Heart left ventricle (tissue), 16 donors: ENCODE measurements around the gene SMAGP. TPM values are rescaled to one million over a fixed set of nuclear protein-coding genes. Genes with fewer than 3 reads are reported as not detected.
"Not testable (repeated sequence)": the region's sequence is repeated elsewhere in the genome, so short reads cannot be mapped to it uniquely, and the experiment has no call there.

ENCODE experiments used
- ATAC-seq, 4 donors: fragments of 200-7000 bp; cut with Tn5 transposase; one replicate each; pipeline ENCODE4 v1.9.1; 2020 to 2022; ENCODE audit warnings: moderate library complexity in 4 of 4, mild to moderate bottlenecking in 3 of 4, moderate number of reproducible peaks in 1 of 4
- DNase-seq, 5 donors: peaks; one replicate each; pipeline ENCODE4 v3.0.0-alpha.2; 2020
- H3K27ac ChIP-seq, 12 donors: fragments of 200-600 bp; sonication (generic) in 4 of 12; one replicate each; pipeline versions ENCODE4 v1.5.0 to v1.8.0; 2016 to 2022; ENCODE audit warnings: mild to moderate bottlenecking in 2 of 12
- H3K27me3 ChIP-seq, 9 donors: fragments of 200-600 bp; sonication (generic) in 2 of 9; one replicate each; pipeline versions ENCODE4 v1.5.1 to v1.8.0; 2016 to 2022; ENCODE audit warnings: mild to moderate bottlenecking in 3 of 9
- H3K36me3 ChIP-seq, 9 donors: fragments of 200-600 bp; sonication (generic) in 2 of 9; one replicate each; pipeline versions ENCODE4 v1.5.0 to v1.8.0; 2018 to 2022; ENCODE audit warnings: mild to moderate bottlenecking in 2 of 9
- H3K4me1 ChIP-seq, 12 donors: fragments of 200-600 bp; sonication (generic) in 4 of 12; one replicate each; pipeline versions ENCODE4 v1.5.0 to v1.8.0; 2016 to 2022; ENCODE audit warnings: mild to moderate bottlenecking in 3 of 12
- H3K4me3 ChIP-seq, 12 donors: fragments of 200-600 bp; sonication (generic) in 4 of 12; one replicate each; pipeline versions ENCODE4 v1.5.0 to v1.8.0; 2017 to 2022; ENCODE audit warnings: mild to moderate bottlenecking in 9 of 12, moderate library complexity in 4 of 12
- H3K9me3 ChIP-seq, 12 donors: fragments of 200-600 bp; sonication (generic) in 4 of 12; one replicate each; pipeline versions ENCODE4 v1.5.0 to v1.8.0; 2016 to 2022; ENCODE audit warnings: mild to moderate bottlenecking in 1 of 12
- CTCF ChIP-seq, 12 donors: fragments of 200-600 bp; sonication (generic) in 4 of 12; IDR thresholded peaks; one replicate each; pipeline versions ENCODE4 v1.5.0 to v1.8.0; 2018 to 2022; ENCODE audit warnings: antibody characterized with exemption in 12 of 12, mild to moderate bottlenecking in 5 of 12
- POLR2A ChIP-seq, 2 donors: fragments of 450-650 bp; IDR thresholded peaks; one replicate each; pipeline ENCODE4 v1.6.1; 2017; ENCODE audit warnings: antibody characterized with exemption in 2 of 2, mild to moderate bottlenecking in 2 of 2, moderate library complexity in 2 of 2
- WGBS, 4 donors: extraction: QIAGEN DNeasy Blood & Tissue Kit in 2 of 4; methylation state at CpG; one replicate each; pipeline versions ENCODE4 v1.1.5 to v1.1.7; 2013 to 2018; 5-methylcytosine and 5-hydroxymethylcytosine counted together
- intact Hi-C, 10 donors: fragments of 100-400 bp; cut with DNase I; formaldehyde crosslinking; loops; one replicate each; pipeline versions ENCODE4 v1.11.1 to v1.14.2; 2022
- polyA plus RNA-seq, 2 donors: library from polyadenylated mRNA; stranded (reverse); fragments of 200-250 nt; gene quantifications; one replicate each; pipeline ENCODE4 v1.2.3, GENCODE V29; 2013
- total RNA-seq, 9 donors: library from RNA; depleted of rRNA in 2 of 9; stranded (reverse); fragments of >200 nt in 2 of 9; fragmentation: NEBNext Ultra II Directional in 3 of 9; extraction: Animal tissue kit (Norgen Biotek cat#: 25700) in 3 of 9; gene quantifications; one replicate each; pipeline versions ENCODE4 v1.1.0 to v1.2.4, GENCODE V29; 2016 to 2023
- donor health status: ischemic (EF 13 %, LVEDD 7.1; RV severe dilation, severe dysfunction).
- donor health status: healthy with polysubstance abuse.
- donor health status: DM: no; HTN: yes; CAD: no.
- donor health status: DM: no; HTN: no; CAD: no.
- donor health status: ischemic (EF 25% LVEDD 6.9; RV normal size, moderate dysfunction).
- donor health status: ischemic (EF 25% LVEDD 5.7; RV mildly dilated, moderate dysfunction).
- donor health status: healthy.
- donor health status: DM: yes; HTN: yes; CAD: no.
- donor health status: ischemic (EF 35%, LVEDD 5.7; RV mildly dilated, moderate dysfunction).
- donor health status: nonischemic (EF 11% LVEDD 7.7; RV severe dilation, severe dysfunction).
- donor health status: DM: yes; HTN: yes; CAD: no.
- donor health status: PGD.
- donor health status: ischemic (EF 29% LVEDD 5.4; RV normal size, mild dysfunction).
- donor health status: nonischemic (EF 23%, LVEDD 6.1; RV moderate dilation, normal function).

The SMAGP gene
- total and polyA plus RNA-seq, 11 donors: 2.0 to 8.4 (median 3.7) TPM

GRCh38 chr12:51311389-51311788, 41.2 kb upstream of the SMAGP start:
- ATAC-seq: no peak
- intact Hi-C loops: no loop called here
- Histone ChIP-seq H3K27ac (no peak overlapping the region), H3K36me3 (peaks cover 0 to 43% (median 0%) of the 10 kb centered on the region in 9 donors), H3K4me1 (peaks cover 0 to 2% (median 0%) of the 10 kb centered on the region in 12 donors), H3K4me3 (no peak overlapping the region), H3K27me3 (no peaks in the 10 kb centered on the region), H3K9me3 (no peaks in the 10 kb centered on the region)
- 93 to 98% (median 94%) methylated on average over 1 of the region's 1 CpG for WGBS, 4 donors
- DNase-seq: no peak
- TF ChIP-seq CTCF (IDR thresholded peaks at IDR 0.05) (no peak), POLR2A (IDR thresholded peaks at IDR 0.05) (no peak)

- intact Hi-C loops: no loop called here
- Histone ChIP-seq H3K4me3 (no peak overlapping the region), H3K36me3 (peaks cover 0 to 58% (median 0%) of the 10 kb centered on the region in 9 donors), H3K27ac (no peak overlapping the region), H3K27me3 (no peaks in the 10 kb centered on the region), H3K9me3 (no peaks in the 10 kb centered on the region), H3K4me1 (peaks cover 0 to 2% (median 0%) of the 10 kb centered on the region in 12 donors)
- whole genome bisulfite sequencing, 4 donors: 77 to 88% (median 82%) methylated on average over 6 of the region's 6 CpGs
- DNase-seq (no peak), ATAC-seq (peak in 2 of 4 donors; percentile 36 to 72)
- TF ChIP-seq POLR2A (IDR thresholded peaks at IDR 0.05) (no peak), CTCF (IDR thresholded peaks at IDR 0.05) (no peak)
These were observed 37.7 kb upstream of the SMAGP start for GRCh38 chr12:51307655-51308593.

- intact Hi-C loops: no loop called here
- no peaks in the 10 kb centered on the region for H3K9me3 ChIP-seq
- no peak overlapping the region for H3K4me3 ChIP-seq
- H3K36me3 ChIP-seq: peaks cover 0 to 60% (median 0%) of the 10 kb centered on the region in 9 donors
- TF ChIP-seq POLR2A (IDR thresholded peaks at IDR 0.05) (no peak), CTCF (IDR thresholded peaks at IDR 0.05) (no peak)
- no peak for ATAC-seq
- no peaks in the 10 kb centered on the region for H3K27me3 ChIP-seq
- 79 to 89% (median 88%) methylated on average over 5 of the region's 5 CpGs for WGBS, 4 donors
- no peak for DNase-seq
- H3K4me1 ChIP-seq: peaks cover 0 to 2% (median 0%) of the 10 kb centered on the region in 12 donors
- no peak overlapping the region for H3K27ac ChIP-seq
These were observed 36.3 kb upstream of the SMAGP start for GRCh38 chr12:51306507-51306906.

- H3K27ac ChIP-seq, DNase-seq, ATAC-seq, H3K4me1 ChIP-seq, H3K9me3 ChIP-seq, H3K27me3 ChIP-seq, intact Hi-C loops, H3K4me3 ChIP-seq: not testable (repeated sequence)
- 85 to 93% (median 88%) methylated on average over 10 of the region's 10 CpGs for WGBS, 4 donors
- peaks cover 0 to 81% (median 0%) of the 10 kb centered on the region in 9 donors for H3K36me3 ChIP-seq
These were observed 30.6 kb upstream of the SMAGP start for GRCh38 chr12:51300768-51301167.
